Astrocyte (in vitro differentiated cells and primary cell): Measurements from ENCODE around the gene CROCC2.

ENCODE experiments used
- EZH2 ChIP-seq: IDR thresholded peaks from 2 replicates; pipeline ENCODE4 v1.6.1; 2012; ENCODE audit warnings: mild to moderate bottlenecking, low read length, inconsistent platforms; ENCODE audit not compliant: insufficient read depth
- TF ChIP-seq, protein P1 (sequence below): IDR thresholded peaks from 2 replicates; pipeline ENCODE4 v1.5.1; 2011; ENCODE audit warnings: low read depth, mild to moderate bottlenecking, inconsistent platforms, low read length, moderate library complexity; ENCODE audit not compliant: insufficient read depth

DNA sequence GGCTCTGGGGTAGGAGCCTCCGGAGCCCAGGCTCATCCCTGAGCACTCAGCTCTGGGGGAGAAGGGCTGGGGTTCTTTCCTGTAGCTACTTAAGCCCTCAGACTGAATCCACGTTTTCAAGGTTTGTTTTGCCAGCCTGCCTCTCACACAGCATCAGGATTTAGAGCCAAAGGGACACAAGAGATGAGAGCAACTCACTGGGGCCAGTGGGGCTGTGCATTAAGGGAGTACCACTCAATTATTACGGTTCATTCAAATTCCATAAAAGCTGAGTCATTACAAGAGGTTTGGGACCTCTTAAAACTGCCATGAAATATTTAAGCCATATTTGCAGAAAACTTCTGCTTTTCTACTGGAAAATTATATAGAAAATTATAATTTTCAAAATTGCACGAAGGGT lies 75.1 kb downstream of the CROCC2 start:
- TF ChIP-seq, protein P1, sequence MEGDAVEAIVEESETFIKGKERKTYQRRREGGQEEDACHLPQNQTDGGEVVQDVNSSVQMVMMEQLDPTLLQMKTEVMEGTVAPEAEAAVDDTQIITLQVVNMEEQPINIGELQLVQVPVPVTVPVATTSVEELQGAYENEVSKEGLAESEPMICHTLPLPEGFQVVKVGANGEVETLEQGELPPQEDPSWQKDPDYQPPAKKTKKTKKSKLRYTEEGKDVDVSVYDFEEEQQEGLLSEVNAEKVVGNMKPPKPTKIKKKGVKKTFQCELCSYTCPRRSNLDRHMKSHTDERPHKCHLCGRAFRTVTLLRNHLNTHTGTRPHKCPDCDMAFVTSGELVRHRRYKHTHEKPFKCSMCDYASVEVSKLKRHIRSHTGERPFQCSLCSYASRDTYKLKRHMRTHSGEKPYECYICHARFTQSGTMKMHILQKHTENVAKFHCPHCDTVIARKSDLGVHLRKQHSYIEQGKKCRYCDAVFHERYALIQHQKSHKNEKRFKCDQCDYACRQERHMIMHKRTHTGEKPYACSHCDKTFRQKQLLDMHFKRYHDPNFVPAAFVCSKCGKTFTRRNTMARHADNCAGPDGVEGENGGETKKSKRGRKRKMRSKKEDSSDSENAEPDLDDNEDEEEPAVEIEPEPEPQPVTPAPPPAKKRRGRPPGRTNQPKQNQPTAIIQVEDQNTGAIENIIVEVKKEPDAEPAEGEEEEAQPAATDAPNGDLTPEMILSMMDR: no peak
- no peak for TF ChIP-seq EZH2
